ENCODE results near the gene AIRE.
"Not testable (repeated sequence)": the region's sequence is repeated elsewhere in the genome, so short reads cannot be mapped to it uniquely, and the experiment has no call there.

AIRE gene

GRCh38 chr21:44301961-44302406, 16.3 kb downstream of the AIRE start:
- in situ Hi-C loops (cut with MboI; ENCODE audit: low sequenced_read_pairs, unreplicated experiment), result no loop called here
- no peak for TF ChIP-seq CTCF (IDR thresholded peaks at IDR 0.05; ENCODE audit: borderline replicate concordance, control extremely low read depth, extremely low read depth, insufficient read depth, missing control alignments)
- no peak for DNase-seq (ENCODE audit: low spot score)

- in situ Hi-C loops (cut with MboI; ENCODE audit: low sequenced_read_pairs, unreplicated experiment), result not testable (repeated sequence)
Measured at GRCh38 chr21:44302573-44303401, 17.1 kb downstream of the AIRE start.

GRCh38 chr21:44303490-44303981, 17.9 kb downstream of the AIRE start:
- DNase-seq (ENCODE audit: low spot score), result no peak
- TF ChIP-seq CTCF (IDR thresholded peaks at IDR 0.05; ENCODE audit: borderline replicate concordance, control extremely low read depth, extremely low read depth, insufficient read depth, missing control alignments), result no peak
- in situ Hi-C loops (cut with MboI; ENCODE audit: low sequenced_read_pairs, unreplicated experiment), result no loop called here

More at GRCh38 chr21:44302573-44303401, 17.1 kb downstream of the AIRE start:
- DNase-seq (ENCODE audit: low spot score), result not testable (repeated sequence)

GRCh38 chr21:44304011-44304616, 18.4 kb downstream of the AIRE start:
- no peak for TF ChIP-seq CTCF (IDR thresholded peaks at IDR 0.05; ENCODE audit: borderline replicate concordance, control extremely low read depth, extremely low read depth, insufficient read depth, missing control alignments)
- DNase-seq (ENCODE audit: low spot score), result no peak
- in situ Hi-C loops (cut with MboI; ENCODE audit: low sequenced_read_pairs, unreplicated experiment), result no loop called here

- in situ Hi-C loops (cut with MboI; ENCODE audit: low sequenced_read_pairs, unreplicated experiment), result no loop called here
- DNase-seq (ENCODE audit: low spot score), result peak; percentile 70
- TF ChIP-seq CTCF (IDR thresholded peaks at IDR 0.05; ENCODE audit: borderline replicate concordance, control extremely low read depth, extremely low read depth, insufficient read depth, missing control alignments), result peak; percentile 37
Measured at GRCh38 chr21:44304877-44305293, 19.2 kb downstream of the AIRE start.

- in situ Hi-C loops (cut with MboI; ENCODE audit: low sequenced_read_pairs, unreplicated experiment), result no loop called here
- no peak for TF ChIP-seq CTCF (IDR thresholded peaks at IDR 0.05; ENCODE audit: borderline replicate concordance, control extremely low read depth, extremely low read depth, insufficient read depth, missing control alignments)
- no peak for DNase-seq (ENCODE audit: low spot score)
Measured at GRCh38 chr21:44305691-44306090, 20.0 kb downstream of the AIRE start.

Measured in GM13976 (cell line).